SK-N-SH (cell line): Measurements from ENCODE around the gene VPS11. TPM values are rescaled to one million over a fixed set of nuclear protein-coding genes. Genes with fewer than 3 reads are reported as not detected.

ENCODE experiments used
- CTCF ChIA-PET: fragments of 300-600, 350-600 bp; formaldehyde crosslinking; extraction: SDS; loops from one replicate; lab custom pipeline; 2021; lab: Yijun Ruan, JAX
- POLR2A ChIA-PET: fragments of 350-600 bp; sonication (Branson Sonifier 250); formaldehyde crosslinking; extraction: SDS; loops from one replicate; lab custom pipeline; 2020; ENCODE audit warnings: antibody characterized with exemption, inconsistent platforms; lab: Yijun Ruan, JAX
- DNase-seq: peaks from one replicate; pipeline ENCODE4 v3.0.0; 2012
- H2AFZ ChIP-seq: fragments of 200-600 bp; sonication (generic); 2 replicates; pipeline ENCODE4 v1.8.1; 2016; ENCODE audit warnings: antibody characterized with exemption, mild to moderate bottlenecking, low read depth
- H3F3A ChIP-seq: fragments of 200-600 bp; sonication (generic); replicated peaks from 2 replicates; pipeline ENCODE3; 2016; ENCODE audit warnings: antibody characterized with exemption, mild to moderate bottlenecking; ENCODE audit not compliant: insufficient read depth
- H3K27ac ChIP-seq, 2 experiments: fragments of 200-500 bp in 1 of 2; fragments of 200-600 bp in 1 of 2; sonication (Bioruptor generic) in 1 of 2; sonication (generic), shearing (Covaris generic) in 1 of 2; 2 replicates each; pipeline versions ENCODE4 v1.5.1 to v1.6.1; 2014 to 2016; ENCODE audit warnings: low read depth in 2 of 2, inconsistent platforms in 1 of 2, low read length in 1 of 2, mild to moderate bottlenecking in 1 of 2, mixed read lengths in 1 of 2
- H3K27me3 ChIP-seq: fragments of 200-600 bp; sonication (generic), shearing (Covaris generic); 2 replicates; pipeline ENCODE4 v1.6.1; 2016; ENCODE audit warnings: mixed run types; ENCODE audit not compliant: insufficient read depth
- H3K36me3 ChIP-seq, 2 experiments: fragments of 200-500 bp in 1 of 2; fragments of 200-600 bp in 1 of 2; sonication (Bioruptor generic) in 1 of 2; sonication (generic) in 1 of 2; replicated peaks in 1 of 2; 2 replicates each; pipeline versions ENCODE3 to v1.5.1; 2014 to 2016; ENCODE audit warnings: low read length in 1 of 2, mild to moderate bottlenecking in 1 of 2; ENCODE audit not compliant: insufficient read depth in 2 of 2, control insufficient read depth in 1 of 2
- H3K4me1 ChIP-seq, 2 experiments: fragments of 200-500 bp in 1 of 2; fragments of 200-600 bp in 1 of 2; sonication (Bioruptor generic) in 1 of 2; sonication (generic), shearing (Covaris generic) in 1 of 2; 2 replicates each; pipeline versions ENCODE4 v1.5.1 to v1.6.1; 2014 to 2016; ENCODE audit warnings: low read depth in 1 of 2, low read length in 1 of 2, mixed run types in 1 of 2; ENCODE audit not compliant: insufficient read depth in 2 of 2, control insufficient read depth in 1 of 2
- H3K4me2 ChIP-seq: fragments of 200-600 bp; sonication (generic), shearing (Covaris generic); 2 replicates; pipeline ENCODE4 v1.6.1; 2017; ENCODE audit warnings: mixed run types
- H3K4me3 ChIP-seq, 2 experiments: fragments of 200-500 bp in 1 of 2; fragments of 200-600 bp in 1 of 2; sonication (Bioruptor generic) in 1 of 2; sonication (generic), shearing (Covaris generic) in 1 of 2; 2 replicates each; pipeline versions ENCODE4 v1.5.1 to v1.8.1; 2014 to 2016; ENCODE audit warnings: low read depth in 2 of 2, inconsistent platforms in 1 of 2, low read length in 1 of 2, mild to moderate bottlenecking in 1 of 2, mixed read lengths in 1 of 2, moderate library complexity in 1 of 2
- H3K79me2 ChIP-seq: fragments of 200-600 bp; sonication (generic); 2 replicates; pipeline ENCODE4 v1.8.1; 2017; ENCODE audit warnings: mild to moderate bottlenecking; ENCODE audit not compliant: insufficient read depth
- H3K9ac ChIP-seq: fragments of 200-600 bp; sonication (generic); 2 replicates; pipeline ENCODE4 v1.6.1; 2017; ENCODE audit warnings: mixed run types
- H3K9me2 ChIP-seq: fragments of 200-600 bp; sonication (generic); 2 replicates; pipeline ENCODE4 v1.6.1; 2017; ENCODE audit warnings: mixed run types
- H3K9me3 ChIP-seq: fragments of 200-600 bp; sonication (generic); 2 replicates; pipeline ENCODE4 v1.6.1; 2017; ENCODE audit warnings: mixed run types, mild to moderate bottlenecking, moderate library complexity
- H4K20me1 ChIP-seq: fragments of 200-600 bp; sonication (generic); 2 replicates; pipeline ENCODE4 v1.6.1; 2017; ENCODE audit warnings: mild to moderate bottlenecking, mixed run types; ENCODE audit not compliant: insufficient read depth
- EZH2phosphoT487 ChIP-seq: fragments of 200-600 bp; sonication (generic); IDR thresholded peaks from 2 replicates; pipeline ENCODE4 v1.6.1; 2017; ENCODE audit warnings: low read depth, mixed run types, mild to moderate bottlenecking, antibody characterized with exemption, moderate library complexity, borderline replicate concordance
- FOSL2 ChIP-seq: IDR thresholded peaks from 2 replicates; pipeline ENCODE4 v1.4.0; 2012; ENCODE audit warnings: low read depth, mild to moderate bottlenecking, moderate library complexity, borderline replicate concordance
- FOXJ3 ChIP-seq: sonication (generic); formaldehyde crosslinking; IDR thresholded peaks from 2 replicates; pipeline ENCODE4 v1.5.1; 2020; ENCODE audit warnings: mild to moderate bottlenecking, missing genetic modification reagents
- FOXM1 ChIP-seq: IDR thresholded peaks from 2 replicates; pipeline ENCODE4 v1.4.0; 2012; ENCODE audit warnings: low read depth, mild to moderate bottlenecking
- GABPA ChIP-seq: IDR thresholded peaks from 2 replicates; pipeline ENCODE4 v1.4.0; 2012; ENCODE audit warnings: low read depth, mild to moderate bottlenecking
- GATA2 ChIP-seq: sonication (generic); formaldehyde crosslinking; IDR thresholded peaks from 2 replicates; pipeline ENCODE4 v1.5.0; 2020; ENCODE audit warnings: mild to moderate bottlenecking, missing genetic modification reagents
- MXI1 ChIP-seq: IDR thresholded peaks from 2 replicates; pipeline ENCODE4 v1.6.1; 2012; ENCODE audit warnings: mild to moderate bottlenecking, low read depth, low read length, improper control_type of control experiment
- POLR2AphosphoS5 ChIP-seq: IDR thresholded peaks from 2 replicates; pipeline ENCODE4 v1.6.1; 2012; ENCODE audit warnings: low read depth, low read length
- SIN3A ChIP-seq: IDR thresholded peaks from 2 replicates; pipeline ENCODE4 v1.6.1; 2012; ENCODE audit warnings: low read depth, mild to moderate bottlenecking, low read length, moderate library complexity, borderline replicate concordance
- SMC3 ChIP-seq: IDR thresholded peaks from 2 replicates; pipeline ENCODE4 v1.6.1; 2012; ENCODE audit warnings: low read depth, low read length, improper control_type of control experiment
- WGBS: methylation state at CpG from one replicate; pipeline ENCODE4 v1.1.6; 2017; ENCODE audit warnings: low lambda C conversion rate; 5-methylcytosine and 5-hydroxymethylcytosine counted together
- polyA plus RNA-seq, 3 experiments: library from polyadenylated mRNA; depleted of rRNA; stranded (reverse); fragments of >200 nt; gene quantifications; 2 replicates each; pipeline ENCODE4 v1.2.3, GENCODE V29; 2012
- TF ChIP-seq, protein P1 (sequence below): fragments of 150-350 bp; IDR thresholded peaks from 2 replicates; pipeline ENCODE4 v1.6.1; 2016; ENCODE audit warnings: mild to moderate bottlenecking, low read depth, low read length
- TF ChIP-seq, protein P2 (sequence below): IDR thresholded peaks from 2 replicates; pipeline ENCODE4; 2012
- TF ChIP-seq, protein P3 (sequence below): IDR thresholded peaks from 2 replicates; pipeline ENCODE4 v1.4.0; 2012; ENCODE audit warnings: low read depth, borderline replicate concordance
- TF ChIP-seq, protein P4 (sequence below): IDR thresholded peaks from 2 replicates; pipeline ENCODE4 v1.4.0; 2012; ENCODE audit warnings: low read depth

VPS11 gene
- polyA plus RNA-seq, 1 of the 3 experiments (the other 2 are of a cell fraction) = 14.8 TPM

DNA sequence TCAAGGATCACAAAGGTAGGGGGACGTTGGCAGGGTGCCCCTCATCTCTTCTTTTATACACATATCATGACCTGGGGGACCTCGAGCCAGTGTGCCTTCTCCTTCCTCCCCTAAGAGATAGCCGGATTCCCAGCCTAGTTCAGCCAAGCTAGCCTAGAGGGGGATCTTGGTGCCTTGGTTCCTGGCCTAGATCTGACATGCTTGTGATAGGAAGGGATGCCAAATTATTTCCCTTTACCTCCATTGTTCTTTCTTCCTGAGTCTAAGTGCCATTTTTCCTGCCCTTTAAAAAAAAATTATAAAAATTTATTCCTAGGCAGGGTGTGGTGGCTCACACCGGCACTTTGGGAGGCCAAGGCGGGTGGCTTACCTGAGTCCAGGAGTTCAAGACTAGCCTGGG is 46.7 kb downstream of the VPS11 start:
- no peak overlapping the region for H3K4me2 ChIP-seq
- 100% methylated on average over 2 of the region's 5 CpGs for WGBS
- peaks cover 0 to 48% of the 10 kb centered on the region in 2 experiments for H3K36me3 ChIP-seq
- H2AFZ ChIP-seq = no peak overlapping the region
- H3K9ac ChIP-seq = no peak overlapping the region
- peaks cover 12% of the 10 kb centered on the region for H3F3A ChIP-seq
- DNase-seq = no peak
- H3K4me3 ChIP-seq = no peak overlapping the region
- no peaks in the 10 kb centered on the region for H4K20me1 ChIP-seq
- H3K9me3 ChIP-seq = no peaks in the 10 kb centered on the region
- H3K79me2 ChIP-seq = peaks cover 6% of the 10 kb centered on the region; the same call in 1 of the 2 replicates
- no peak for TF ChIP-seq MXI1
- TF ChIP-seq GATA2 = no peak
- TF ChIP-seq, protein P1, sequence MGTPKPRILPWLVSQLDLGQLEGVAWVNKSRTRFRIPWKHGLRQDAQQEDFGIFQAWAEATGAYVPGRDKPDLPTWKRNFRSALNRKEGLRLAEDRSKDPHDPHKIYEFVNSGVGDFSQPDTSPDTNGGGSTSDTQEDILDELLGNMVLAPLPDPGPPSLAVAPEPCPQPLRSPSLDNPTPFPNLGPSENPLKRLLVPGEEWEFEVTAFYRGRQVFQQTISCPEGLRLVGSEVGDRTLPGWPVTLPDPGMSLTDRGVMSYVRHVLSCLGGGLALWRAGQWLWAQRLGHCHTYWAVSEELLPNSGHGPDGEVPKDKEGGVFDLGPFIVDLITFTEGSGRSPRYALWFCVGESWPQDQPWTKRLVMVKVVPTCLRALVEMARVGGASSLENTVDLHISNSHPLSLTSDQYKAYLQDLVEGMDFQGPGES = no peak
- TF ChIP-seq FOXM1 = no peak
- TF ChIP-seq SIN3A = no peak
- TF ChIP-seq, protein P2, sequence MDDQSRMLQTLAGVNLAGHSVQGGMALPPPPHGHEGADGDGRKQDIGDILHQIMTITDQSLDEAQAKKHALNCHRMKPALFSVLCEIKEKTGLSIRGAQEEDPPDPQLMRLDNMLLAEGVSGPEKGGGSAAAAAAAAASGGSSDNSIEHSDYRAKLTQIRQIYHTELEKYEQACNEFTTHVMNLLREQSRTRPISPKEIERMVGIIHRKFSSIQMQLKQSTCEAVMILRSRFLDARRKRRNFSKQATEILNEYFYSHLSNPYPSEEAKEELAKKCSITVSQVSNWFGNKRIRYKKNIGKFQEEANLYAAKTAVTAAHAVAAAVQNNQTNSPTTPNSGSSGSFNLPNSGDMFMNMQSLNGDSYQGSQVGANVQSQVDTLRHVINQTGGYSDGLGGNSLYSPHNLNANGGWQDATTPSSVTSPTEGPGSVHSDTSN = no peak
- TF ChIP-seq FOXJ3 = no peak
- no peak for TF ChIP-seq EZH2phosphoT487
- TF ChIP-seq POLR2AphosphoS5 = no peak
- no peak for TF ChIP-seq FOSL2
- no peak for TF ChIP-seq SMC3
- TF ChIP-seq, protein P3, sequence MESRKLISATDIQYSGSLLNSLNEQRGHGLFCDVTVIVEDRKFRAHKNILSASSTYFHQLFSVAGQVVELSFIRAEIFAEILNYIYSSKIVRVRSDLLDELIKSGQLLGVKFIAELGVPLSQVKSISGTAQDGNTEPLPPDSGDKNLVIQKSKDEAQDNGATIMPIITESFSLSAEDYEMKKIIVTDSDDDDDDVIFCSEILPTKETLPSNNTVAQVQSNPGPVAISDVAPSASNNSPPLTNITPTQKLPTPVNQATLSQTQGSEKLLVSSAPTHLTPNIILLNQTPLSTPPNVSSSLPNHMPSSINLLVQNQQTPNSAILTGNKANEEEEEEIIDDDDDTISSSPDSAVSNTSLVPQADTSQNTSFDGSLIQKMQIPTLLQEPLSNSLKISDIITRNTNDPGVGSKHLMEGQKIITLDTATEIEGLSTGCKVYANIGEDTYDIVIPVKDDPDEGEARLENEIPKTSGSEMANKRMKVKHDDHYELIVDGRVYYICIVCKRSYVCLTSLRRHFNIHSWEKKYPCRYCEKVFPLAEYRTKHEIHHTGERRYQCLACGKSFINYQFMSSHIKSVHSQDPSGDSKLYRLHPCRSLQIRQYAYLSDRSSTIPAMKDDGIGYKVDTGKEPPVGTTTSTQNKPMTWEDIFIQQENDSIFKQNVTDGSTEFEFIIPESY = no peak
- no peak for TF ChIP-seq GABPA
- TF ChIP-seq, protein P4, sequence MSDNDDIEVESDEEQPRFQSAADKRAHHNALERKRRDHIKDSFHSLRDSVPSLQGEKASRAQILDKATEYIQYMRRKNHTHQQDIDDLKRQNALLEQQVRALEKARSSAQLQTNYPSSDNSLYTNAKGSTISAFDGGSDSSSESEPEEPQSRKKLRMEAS = no peak
- peaks cover 0 to under 1% of the 10 kb centered on the region in 2 experiments; a peak in 1 of 4 replicates for H3K4me1 ChIP-seq
- ChIA-PET POLR2A (no interaction called here), CTCF (interaction anchor here (1.3 to 2.0 kb wide), 2 partner anchors 12 to 15 kb away, joined by 3 to 6 read pairs; partner anchors contain the start of gene DPAGT1)
- H3K27me3 ChIP-seq = no peaks in the 10 kb centered on the region
- no peak overlapping the region for H3K27ac ChIP-seq
- H3K9me2 ChIP-seq = no peaks in the 10 kb centered on the region
